ENCODE data around the gene PIGK. TPM values are rescaled to one million over a fixed set of nuclear protein-coding genes. Genes with fewer than 3 reads are reported as not detected.

PIGK gene
- total and polyA plus RNA-seq, 2 donors from 2014 or later, result 31.0 to 38.5 TPM

GRCh38 chr1:77146270-77146669 lies 73.0 kb downstream of the PIGK start:
- Histone ChIP-seq H3K36me3 (ENCODE audit: control insufficient read depth in 2 of 3, insufficient read depth in 3 of 3, low read length in 3 of 3) (no peaks in the 10 kb centered on the region), H3K27ac (ENCODE audit: low read depth in 2 of 2, low read length in 2 of 2) (no peak overlapping the region), H3K27me3 (ENCODE audit: control insufficient read depth, insufficient read depth, low read length) (no peaks in the 10 kb centered on the region), H3K9ac (ENCODE audit: low read length in 3 of 3) (no peak overlapping the region), H3K4me3 (ENCODE audit: low read length in 3 of 3) (no peak overlapping the region), H3K9me3 (ENCODE audit: control insufficient read depth in 2 of 3, insufficient read depth in 1 of 3, low read length in 3 of 3) (no peaks in the 10 kb centered on the region), H3K4me1 (ENCODE audit: control insufficient read depth in 2 of 3, insufficient read depth in 2 of 3, low read depth in 1 of 3, low read length in 3 of 3) (no peaks in the 10 kb centered on the region)
- DNase-seq (peak in 1 of 5 donors; percentile 16), FAIRE-seq (no peak)
- no peak for TF ChIP-seq CTCF (IDR thresholded peaks at IDR 0.05; ENCODE audit: borderline replicate concordance, extremely low read depth, insufficient read depth)
- intact Hi-C loops (cut with DNase I), result loop anchor here (5.0 kb wide), 1 partner anchor 386 kb away; no protein-coding TSS in a partner anchor

GRCh38 chr1:77143529-77144121 lies 75.6 kb downstream of the PIGK start:
- Histone ChIP-seq H3K9ac (ENCODE audit: low read length in 3 of 3) (no peak overlapping the region), H3K4me3 (ENCODE audit: low read length in 3 of 3) (no peak overlapping the region), H3K4me1 (ENCODE audit: control insufficient read depth in 2 of 3, insufficient read depth in 2 of 3, low read depth in 1 of 3, low read length in 3 of 3) (no peaks in the 10 kb centered on the region), H3K27me3 (ENCODE audit: control insufficient read depth, insufficient read depth, low read length) (no peaks in the 10 kb centered on the region), H3K27ac (ENCODE audit: low read depth in 2 of 2, low read length in 2 of 2) (no peak overlapping the region), H3K36me3 (ENCODE audit: control insufficient read depth in 2 of 3, insufficient read depth in 3 of 3, low read length in 3 of 3) (no peaks in the 10 kb centered on the region), H3K9me3 (ENCODE audit: control insufficient read depth in 2 of 3, insufficient read depth in 1 of 3, low read length in 3 of 3) (no peaks in the 10 kb centered on the region)
- FAIRE-seq (peak; percentile 66), DNase-seq (peak in 2 of 5 donors; percentile 9 to 22)
- intact Hi-C loops (cut with DNase I), result no loop called here
- TF ChIP-seq CTCF (IDR thresholded peaks at IDR 0.05; ENCODE audit: borderline replicate concordance, extremely low read depth, insufficient read depth), result no peak

GRCh38 chr1:77139389-77139788 lies 79.8 kb downstream of the PIGK start:
- H3K4me3 ChIP-seq (ENCODE audit: low read length in 3 of 3), result no peak overlapping the region
- no peak overlapping the region for H3K27ac ChIP-seq (ENCODE audit: low read depth in 2 of 2, low read length in 2 of 2)
- no peaks in the 10 kb centered on the region for H3K36me3 ChIP-seq (ENCODE audit: control insufficient read depth in 2 of 3, insufficient read depth in 3 of 3, low read length in 3 of 3)
- FAIRE-seq, result no peak
- no peak overlapping the region for H3K9ac ChIP-seq (ENCODE audit: low read length in 3 of 3)
- no peaks in the 10 kb centered on the region for H3K9me3 ChIP-seq (ENCODE audit: control insufficient read depth in 2 of 3, insufficient read depth in 1 of 3, low read length in 3 of 3)
- intact Hi-C loops (cut with DNase I), result no loop called here
- H3K27me3 ChIP-seq (ENCODE audit: control insufficient read depth, insufficient read depth, low read length), result no peaks in the 10 kb centered on the region
- no peak for TF ChIP-seq CTCF (IDR thresholded peaks at IDR 0.05; ENCODE audit: borderline replicate concordance, extremely low read depth, insufficient read depth)
- H3K4me1 ChIP-seq (ENCODE audit: control insufficient read depth in 2 of 3, insufficient read depth in 2 of 3, low read depth in 1 of 3, low read length in 3 of 3), result peaks cover 0 to 2% (median 0%) of the 10 kb centered on the region in 3 donors
- no peak for DNase-seq

- no peak for FAIRE-seq
Measured at GRCh38 chr1:77134359-77134758, 84.9 kb downstream of the PIGK start.

More at GRCh38 chr1:77134359-77134758, 84.9 kb downstream of the PIGK start:
- intact Hi-C loops (cut with DNase I), result no loop called here
- no peak overlapping the region for H3K9ac ChIP-seq (ENCODE audit: low read length in 3 of 3)
- H3K4me3 ChIP-seq (ENCODE audit: low read length in 3 of 3), result no peak overlapping the region
- TF ChIP-seq CTCF (IDR thresholded peaks at IDR 0.05; ENCODE audit: borderline replicate concordance, extremely low read depth, insufficient read depth), result no peak
- no peaks in the 10 kb centered on the region for H3K9me3 ChIP-seq (ENCODE audit: control insufficient read depth in 2 of 3, insufficient read depth in 1 of 3, low read length in 3 of 3)
- no peaks in the 10 kb centered on the region for H3K27me3 ChIP-seq (ENCODE audit: control insufficient read depth, insufficient read depth, low read length)
- DNase-seq, result no peak
- H3K4me1 ChIP-seq (ENCODE audit: control insufficient read depth in 2 of 3, insufficient read depth in 2 of 3, low read depth in 1 of 3, low read length in 3 of 3), result peaks cover 0 to 3% (median 0%) of the 10 kb centered on the region in 3 donors
- H3K36me3 ChIP-seq (ENCODE audit: control insufficient read depth in 2 of 3, insufficient read depth in 3 of 3, low read length in 3 of 3), result no peaks in the 10 kb centered on the region
- H3K27ac ChIP-seq (ENCODE audit: low read depth in 2 of 2, low read length in 2 of 2), result no peak overlapping the region

Data from kidney (tissue), 14 donors.